Measurements from ENCODE around the gene DBN1. TPM values are rescaled to one million over a fixed set of nuclear protein-coding genes. Genes with fewer than 3 reads are reported as not detected.

DBN1 gene
- total RNA-seq, 1 donor from 2014 or later = 434 TPM

GRCh38 chr5:177483042-177483441, 9.6 kb upstream of the DBN1 start:
- DNase-seq (ENCODE audit: low read depth) = no peak
- H3K36me3 ChIP-seq (ENCODE audit: control insufficient read depth, insufficient read depth, low read length) = peaks cover 10% of the 10 kb centered on the region
- no peak for TF ChIP-seq CTCF (IDR thresholded peaks at IDR 0.05; ENCODE audit: insufficient read depth, low read length, poor library complexity, severe bottlenecking)
- no peaks in the 10 kb centered on the region for H3K27me3 ChIP-seq (ENCODE audit: control insufficient read depth, insufficient read depth, low read length)
- no peak overlapping the region for H3K4me3 ChIP-seq (ENCODE audit: low read depth, low read length)

GRCh38 chr5:177482359-177482795, 8.9 kb upstream of the DBN1 start:
- no peaks in the 10 kb centered on the region for H3K27me3 ChIP-seq (ENCODE audit: control insufficient read depth, insufficient read depth, low read length)
- DNase-seq (ENCODE audit: low read depth) = no peak
- peaks cover 9% of the 10 kb centered on the region for H3K36me3 ChIP-seq (ENCODE audit: control insufficient read depth, insufficient read depth, low read length)
- TF ChIP-seq CTCF (IDR thresholded peaks at IDR 0.05; ENCODE audit: insufficient read depth, low read length, poor library complexity, severe bottlenecking) = no peak
- no peak overlapping the region for H3K4me3 ChIP-seq (ENCODE audit: low read depth, low read length)

GRCh38 chr5:177479774-177480173, 6.3 kb upstream of the DBN1 start:
- Histone ChIP-seq H3K27me3 (ENCODE audit: control insufficient read depth, insufficient read depth, low read length) (no peaks in the 10 kb centered on the region), H3K36me3 (ENCODE audit: control insufficient read depth, insufficient read depth, low read length) (peaks cover 2% of the 10 kb centered on the region), H3K4me3 (ENCODE audit: low read depth, low read length) (no peak overlapping the region)
- TF ChIP-seq CTCF (IDR thresholded peaks at IDR 0.05; ENCODE audit: insufficient read depth, low read length, poor library complexity, severe bottlenecking) = no peak
- no peak for DNase-seq (ENCODE audit: low read depth)

- Histone ChIP-seq H3K4me3 (ENCODE audit: low read depth, low read length) (no peak overlapping the region), H3K27me3 (ENCODE audit: control insufficient read depth, insufficient read depth, low read length) (no peaks in the 10 kb centered on the region), H3K36me3 (ENCODE audit: control insufficient read depth, insufficient read depth, low read length) (peaks cover 2% of the 10 kb centered on the region)
- TF ChIP-seq CTCF (IDR thresholded peaks at IDR 0.05; ENCODE audit: insufficient read depth, low read length, poor library complexity, severe bottlenecking) = no peak
- DNase-seq (ENCODE audit: low read depth) = no peak
Measured at GRCh38 chr5:177478711-177479646, 5.5 kb upstream of the DBN1 start.

- Histone ChIP-seq H3K36me3 (ENCODE audit: control insufficient read depth, insufficient read depth, low read length) (no peaks in the 10 kb centered on the region), H3K4me3 (ENCODE audit: low read depth, low read length) (no peak overlapping the region), H3K27me3 (ENCODE audit: control insufficient read depth, insufficient read depth, low read length) (no peaks in the 10 kb centered on the region)
- TF ChIP-seq CTCF (IDR thresholded peaks at IDR 0.05; ENCODE audit: insufficient read depth, low read length, poor library complexity, severe bottlenecking) = no peak
- DNase-seq (ENCODE audit: low read depth) = no peak
Measured at GRCh38 chr5:177477701-177478477, 4.5 kb upstream of the DBN1 start.
